ENCODE data around the gene VAV2. TPM values are rescaled to one million over a fixed set of nuclear protein-coding genes. Genes with fewer than 3 reads are reported as not detected.

VAV2 gene
- total RNA-seq, 1 donor from 2014 or later = 33.7 TPM

DNA sequence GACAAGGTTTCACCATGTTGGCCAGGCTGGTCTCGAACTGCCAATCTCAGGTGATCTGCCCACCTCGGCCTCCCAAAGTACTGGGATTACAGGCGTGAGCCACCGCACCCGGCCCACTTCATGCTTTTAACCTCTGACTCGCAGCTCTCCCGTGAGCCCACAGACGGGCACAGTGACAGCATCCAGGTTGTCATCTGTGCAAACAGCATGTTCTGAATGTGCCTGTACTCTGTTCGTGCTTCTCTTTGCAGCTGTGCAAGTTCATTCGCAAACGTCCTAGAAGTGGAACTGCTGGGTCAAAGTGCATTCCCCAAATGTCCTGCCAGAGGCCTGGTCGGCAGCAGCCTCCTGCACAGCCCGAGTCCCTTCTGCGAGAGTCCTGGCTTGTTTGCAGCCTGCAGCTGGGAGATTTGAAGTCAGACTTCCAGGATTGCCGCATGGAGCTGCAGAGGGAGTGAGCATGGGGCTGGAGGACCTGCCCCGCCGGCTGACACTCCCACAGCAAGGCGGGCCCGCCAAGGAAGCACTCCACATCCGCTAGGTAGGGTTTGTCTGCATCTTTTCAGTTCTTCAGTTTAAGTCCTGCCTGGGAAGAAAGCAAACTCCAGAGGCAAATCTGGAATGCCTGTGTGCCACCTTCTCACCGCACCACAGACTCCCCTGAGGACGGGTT lies 36.6 kb upstream of the VAV2 start:
- no peak for DNase-seq (ENCODE audit: extremely low read depth, low read depth, low spot score)

DNA sequence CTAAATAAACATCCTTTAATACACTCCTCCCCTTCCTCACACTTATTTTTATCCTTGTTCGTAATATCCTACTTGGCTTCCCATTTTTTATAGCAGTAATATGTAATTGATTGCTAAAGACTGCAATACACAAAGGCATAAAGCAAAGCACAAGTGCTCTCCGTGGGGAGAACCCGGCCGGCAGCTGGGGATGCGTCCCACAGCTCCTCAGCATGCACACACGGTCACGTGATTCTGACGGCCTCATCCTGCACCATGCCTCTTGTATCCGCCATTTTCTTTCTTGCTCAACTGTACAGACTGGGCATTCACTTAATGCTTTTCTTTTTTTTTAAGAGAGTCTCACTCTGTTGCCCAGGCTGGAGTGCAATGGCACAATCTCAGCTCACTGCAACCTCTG lies 36.0 kb upstream of the VAV2 start:
- DNase-seq (ENCODE audit: extremely low read depth, low read depth, low spot score) = no peak

DNA sequence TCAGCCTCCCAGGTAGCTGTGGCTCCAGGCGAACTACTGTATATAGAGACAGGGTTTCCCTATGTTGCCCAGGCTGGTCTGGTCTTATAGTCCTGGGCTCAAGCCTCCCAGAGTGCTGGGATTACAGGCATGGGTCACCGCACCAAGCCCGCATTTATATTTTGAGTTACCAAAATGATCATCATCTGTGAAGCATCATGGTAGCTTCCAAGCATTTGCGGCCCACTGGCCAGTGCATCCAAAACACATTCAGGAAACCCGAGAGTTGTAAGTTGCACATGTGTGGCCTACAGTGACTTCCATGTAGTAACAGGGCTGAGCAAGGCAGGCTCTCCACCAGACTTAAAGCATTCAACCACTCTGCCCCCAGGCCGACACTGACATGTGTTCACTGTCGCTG lies 35.4 kb upstream of the VAV2 start:
- no peak for DNase-seq (ENCODE audit: extremely low read depth, low read depth, low spot score)

DNA sequence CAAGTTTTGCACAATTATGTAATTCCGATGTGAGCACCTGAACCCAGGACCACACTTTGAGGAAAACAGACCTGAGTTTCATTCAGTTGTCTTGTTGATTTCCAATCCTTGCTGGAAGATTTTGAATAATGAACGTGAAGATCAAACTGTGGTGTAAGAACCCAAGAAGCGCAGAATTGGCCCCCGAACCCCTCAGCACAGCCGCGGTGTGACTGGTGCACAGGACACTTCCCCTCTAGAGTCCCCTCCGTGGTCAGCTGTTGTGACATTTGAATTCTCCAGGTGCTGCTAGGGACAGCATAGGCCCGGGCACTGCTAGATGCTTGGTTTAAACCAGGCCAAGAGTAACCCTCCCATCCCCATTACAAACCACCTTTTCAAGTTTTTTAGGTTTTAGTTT lies 34.9 kb upstream of the VAV2 start:
- DNase-seq (ENCODE audit: extremely low read depth, low read depth, low spot score) = no peak

DNA sequence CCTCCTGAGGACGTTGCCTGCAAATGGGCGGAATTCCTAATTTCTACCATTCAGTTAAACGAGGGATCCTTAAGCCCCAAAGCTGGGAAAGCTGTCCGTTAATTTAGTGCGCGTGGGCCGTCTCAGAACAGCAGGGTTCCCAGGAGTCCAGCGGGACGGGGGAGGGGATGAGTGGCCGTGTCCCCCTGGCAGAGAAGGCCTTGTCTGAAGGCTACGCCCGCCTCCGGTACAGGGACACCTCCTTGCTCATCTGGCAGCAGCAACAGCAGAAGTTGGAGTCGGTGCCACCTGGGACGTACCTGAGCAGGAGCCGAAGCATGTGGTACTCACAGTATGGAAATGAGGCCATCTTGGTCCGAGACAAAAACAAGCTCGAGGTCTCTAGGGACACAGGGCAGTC lies 34.5 kb upstream of the VAV2 start:
- no peak for DNase-seq (ENCODE audit: extremely low read depth, low read depth, low spot score)

DNA sequence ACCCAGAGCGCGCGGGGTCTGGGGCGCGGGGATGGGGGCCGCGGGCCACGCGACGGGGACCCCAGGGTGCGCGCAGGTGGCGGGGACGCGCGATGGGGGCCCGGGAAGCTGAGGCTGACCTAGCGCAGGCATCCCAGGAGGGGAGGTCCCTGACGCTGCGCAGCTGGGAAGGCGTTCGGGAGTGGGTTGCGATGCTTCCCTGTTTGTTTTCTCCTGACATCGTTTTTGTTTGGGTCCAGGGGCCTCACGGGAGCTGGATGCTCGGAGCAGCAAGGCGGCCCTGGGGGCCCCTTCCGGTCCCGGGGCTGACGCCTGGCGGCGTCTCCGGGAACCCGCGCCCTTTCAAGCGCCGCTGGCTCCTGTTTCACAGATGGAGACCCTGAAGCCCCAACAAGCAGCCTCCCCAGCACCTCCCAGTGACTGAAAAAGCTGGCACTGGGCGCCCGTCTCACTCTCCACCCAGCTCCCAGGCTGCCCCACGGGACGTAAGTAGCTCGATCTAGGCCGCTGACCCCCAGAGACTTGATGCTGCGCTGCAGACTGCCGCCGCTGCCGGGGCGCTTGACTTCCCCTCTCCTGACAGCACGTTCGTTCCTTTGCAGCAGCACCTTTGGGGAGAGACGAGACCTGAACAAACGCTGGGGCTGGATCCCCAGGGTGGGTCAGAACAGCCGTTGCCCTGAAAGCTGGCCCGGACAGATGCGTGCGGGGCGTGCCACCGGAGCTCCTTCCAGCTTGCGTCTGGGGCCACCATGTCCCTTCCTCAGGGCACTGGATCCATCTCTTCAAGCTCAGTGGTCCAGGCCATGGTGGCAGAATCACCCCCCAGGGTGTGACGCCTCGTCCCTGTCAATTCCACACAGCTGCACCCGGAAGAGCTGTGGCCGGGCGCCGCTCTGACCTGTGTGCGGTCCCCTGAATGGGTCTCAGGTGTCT lies 33.8 kb upstream of the VAV2 start:
- no peak for DNase-seq (ENCODE audit: extremely low read depth, low read depth, low spot score)

DNA sequence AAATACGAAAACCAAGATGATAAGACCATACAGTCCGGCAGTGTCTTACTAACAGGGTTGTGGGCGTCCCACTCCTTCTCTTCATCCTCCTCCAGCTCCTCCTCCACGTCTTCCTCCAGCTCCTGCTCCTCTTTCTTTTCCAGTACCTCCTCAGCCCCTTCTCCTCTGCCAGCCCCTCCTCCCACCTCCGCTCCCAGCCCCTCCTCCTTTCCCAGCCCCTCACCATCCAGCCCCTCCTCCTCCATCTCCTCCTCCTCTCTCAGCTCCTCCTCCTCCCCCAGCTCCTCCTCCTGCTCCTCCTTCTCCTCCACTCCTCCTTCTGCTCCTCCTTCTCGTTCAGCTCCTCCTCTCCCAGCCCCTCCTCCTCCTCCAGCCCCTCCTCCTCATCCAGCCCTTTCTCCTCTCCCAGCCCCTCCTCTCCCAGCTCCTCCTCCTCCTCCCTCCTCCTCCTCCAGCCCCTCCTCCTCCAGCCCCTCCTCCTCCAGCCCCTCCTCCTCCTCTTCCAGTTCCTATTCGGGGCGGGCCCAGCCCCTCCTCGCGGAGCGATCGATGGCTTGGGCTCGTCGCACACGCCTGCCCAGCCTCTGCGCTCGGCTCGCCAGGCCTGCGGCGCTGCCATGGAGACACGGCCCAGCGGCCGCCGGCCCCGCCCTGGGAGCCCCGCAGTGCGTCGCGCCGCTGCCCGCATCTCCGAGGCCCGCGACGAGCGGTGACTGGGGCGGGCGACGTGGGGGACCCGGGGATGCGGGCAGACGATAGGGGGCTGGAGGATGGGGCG lies 32.9 kb upstream of the VAV2 start, which contains the start of gene BRD3OS:
Gene BRD3OS (plus strand): TSS at position 654 of the 778 bp plus-strand sequence. CDS start 1,267 bp downstream, outside the sequence.
- DNase-seq (ENCODE audit: extremely low read depth, low read depth, low spot score) = peak; percentile 98

DNA sequence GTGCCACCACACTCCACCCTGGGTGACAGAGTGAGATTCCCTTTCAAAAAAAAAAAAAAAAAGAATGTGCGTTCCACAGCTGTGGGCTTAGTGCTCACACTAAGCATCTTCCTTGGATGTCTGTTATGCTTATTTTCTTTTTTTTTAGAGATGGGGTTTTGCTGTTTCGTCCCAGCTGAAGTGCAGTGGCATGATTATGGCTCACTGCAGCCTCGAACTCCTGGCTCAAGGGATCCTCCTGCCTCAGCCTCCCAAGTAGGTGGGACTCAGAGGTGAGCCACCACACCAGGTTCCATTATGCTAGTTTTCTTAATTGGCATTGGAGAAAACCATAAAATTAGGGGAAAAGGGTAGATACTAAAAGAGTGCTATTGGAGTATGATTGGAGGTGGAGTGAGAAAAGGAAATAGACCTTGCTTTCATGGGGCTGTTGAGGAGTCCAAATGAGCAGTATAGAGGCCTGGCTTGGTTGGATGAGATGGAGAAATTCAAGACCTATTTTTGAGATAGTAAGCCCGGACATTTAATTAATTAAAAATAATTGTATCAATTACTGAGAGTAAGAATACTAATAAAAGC lies 32.2 kb upstream of the VAV2 start:
- no peak for DNase-seq (ENCODE audit: extremely low read depth, low read depth, low spot score)

DNA sequence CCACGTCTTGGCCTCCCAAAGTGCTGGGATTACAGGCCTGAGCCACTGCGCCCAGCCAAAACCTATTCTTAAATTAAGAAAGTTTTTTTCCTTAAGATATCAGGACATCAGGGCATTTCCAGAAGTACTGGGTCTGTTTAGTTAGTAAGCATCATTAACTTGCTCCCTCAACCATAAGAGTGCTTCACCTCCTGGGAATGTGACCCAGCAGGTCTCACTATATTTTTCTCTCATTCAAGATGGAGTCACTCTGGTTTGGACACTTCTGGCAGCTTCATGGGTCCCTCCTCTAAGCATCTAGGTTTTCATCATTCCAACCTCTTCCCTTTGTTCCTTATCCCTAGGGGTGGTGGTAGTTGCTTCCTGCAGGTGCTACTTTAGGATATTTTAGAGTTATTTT lies 22.8 kb upstream of the VAV2 start:
- no peak for DNase-seq (ENCODE audit: extremely low read depth, low read depth, low spot score)

DNA sequence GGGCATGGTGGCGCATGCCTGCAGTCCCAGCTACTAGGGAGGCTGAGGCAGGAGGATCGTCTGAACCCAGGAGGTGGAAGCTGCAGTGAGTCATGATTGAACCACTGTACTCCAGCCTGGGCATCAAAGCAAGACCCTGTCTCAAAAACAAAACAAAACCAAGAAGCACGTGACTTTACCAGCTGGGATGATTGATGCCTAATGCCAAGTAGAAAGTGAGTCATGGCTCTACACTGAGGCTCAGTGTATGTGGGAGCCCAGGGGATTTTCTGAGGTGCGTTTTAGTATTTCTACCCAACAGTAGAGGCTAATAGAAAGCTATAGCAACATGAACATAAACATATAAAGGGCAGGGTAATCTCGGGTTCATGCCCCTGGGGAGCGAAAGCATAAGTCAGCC lies 19.3 kb upstream of the VAV2 start:
- no peak for DNase-seq (ENCODE audit: extremely low read depth, low read depth, low spot score)

DNA sequence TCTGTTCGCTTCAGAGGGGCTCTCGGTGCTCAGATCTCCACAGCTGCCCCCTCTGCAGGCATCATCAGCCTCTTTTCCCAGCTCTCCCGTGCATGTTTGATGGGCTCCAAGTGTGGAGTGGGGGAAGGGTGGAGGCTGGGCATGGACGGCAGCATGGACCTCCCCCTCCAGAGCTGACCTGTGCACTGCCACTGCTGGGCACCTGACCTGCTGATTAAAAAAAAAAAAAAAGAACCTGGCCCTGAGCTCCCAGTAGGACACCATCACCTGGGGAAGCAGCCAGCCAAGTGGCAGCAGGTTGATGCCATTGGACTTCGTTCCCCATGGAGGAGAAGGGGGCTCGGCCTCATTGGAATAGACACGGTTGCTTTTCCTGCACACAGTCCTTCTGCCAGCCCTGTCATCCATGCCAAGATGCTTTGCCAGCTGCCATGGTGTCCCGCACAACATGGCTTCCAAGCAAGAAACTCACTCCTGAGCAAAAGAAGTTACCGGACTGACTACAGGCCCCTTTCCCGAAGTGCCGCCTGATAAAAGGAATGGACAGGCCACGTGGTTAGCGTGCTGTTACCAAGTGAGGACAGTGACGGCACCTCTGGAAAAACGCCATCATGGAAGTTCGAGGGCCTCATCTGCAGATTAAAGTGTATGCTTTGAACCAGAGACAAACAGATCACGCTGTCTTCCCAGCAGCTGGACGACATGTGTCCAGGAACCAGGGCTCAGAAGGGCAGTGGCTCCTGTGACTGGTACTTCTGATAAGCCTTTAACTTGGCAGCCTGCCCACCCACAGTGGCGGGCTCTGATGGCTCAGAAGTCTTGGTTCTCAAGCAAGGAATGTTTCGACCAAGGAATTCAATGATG lies 18.4 kb upstream of the VAV2 start:
- DNase-seq (ENCODE audit: extremely low read depth, low read depth, low spot score) = no peak

DNA sequence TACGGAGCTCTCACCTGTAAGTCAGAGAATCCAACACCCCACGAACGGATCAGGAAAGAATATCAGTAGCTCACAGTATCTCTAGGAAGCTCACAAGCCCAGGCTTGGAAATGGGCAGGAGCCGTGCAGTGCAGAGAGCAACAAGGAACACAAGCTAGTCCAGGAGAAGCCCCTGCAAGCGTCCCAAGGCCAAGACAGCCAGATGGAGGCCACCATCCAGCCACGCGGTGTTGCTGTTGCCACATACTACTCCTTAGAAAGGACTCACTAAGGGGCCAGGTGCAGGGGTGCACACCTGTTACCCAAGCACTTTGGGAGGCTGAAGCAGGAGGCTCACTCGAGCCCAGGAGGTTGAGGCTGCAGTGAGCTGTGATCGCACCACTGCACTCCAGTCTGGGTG lies 15.4 kb upstream of the VAV2 start:
- DNase-seq (ENCODE audit: extremely low read depth, low read depth, low spot score) = no peak

DNA sequence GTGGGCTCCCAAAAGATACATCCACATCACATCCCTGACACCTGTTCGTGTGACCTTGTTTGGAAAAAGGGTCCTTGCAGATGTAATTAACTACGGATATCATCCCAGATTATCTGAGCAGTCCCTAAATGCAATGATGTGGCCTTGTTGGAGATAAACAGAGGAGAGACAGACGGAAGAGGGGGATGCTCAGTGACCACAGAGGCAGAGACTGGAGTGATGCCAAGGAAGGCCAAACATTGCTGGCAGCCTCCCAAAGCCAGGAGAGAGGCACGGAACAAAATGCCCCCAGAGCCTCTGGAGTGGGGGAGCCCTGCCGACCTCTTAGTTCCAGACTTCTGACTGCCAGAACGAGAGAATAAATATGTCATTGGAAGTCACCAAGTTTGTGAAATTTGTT lies 15.0 kb upstream of the VAV2 start:
- DNase-seq (ENCODE audit: extremely low read depth, low read depth, low spot score) = no peak

DNA sequence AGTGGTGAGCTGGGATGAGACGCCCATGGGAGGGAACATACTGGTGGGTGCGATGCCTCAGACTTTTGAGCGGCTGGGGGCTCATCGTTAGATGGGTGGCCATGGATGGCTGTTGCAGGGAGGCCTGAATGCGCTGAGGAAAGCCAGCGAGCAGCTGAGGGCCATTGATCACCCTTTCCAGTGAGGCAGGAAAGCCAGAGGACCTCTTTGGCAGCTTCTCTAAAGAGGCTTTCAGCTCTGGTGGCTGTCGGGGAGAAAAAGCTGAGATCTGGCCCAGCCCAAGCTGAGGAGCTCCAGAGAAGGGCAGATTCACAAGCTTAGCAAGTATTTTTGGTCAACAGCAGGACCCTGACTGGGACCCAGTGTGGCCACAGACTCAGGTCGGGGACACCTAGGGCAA lies 13.3 kb upstream of the VAV2 start:
- DNase-seq (ENCODE audit: extremely low read depth, low read depth, low spot score) = no peak

DNA sequence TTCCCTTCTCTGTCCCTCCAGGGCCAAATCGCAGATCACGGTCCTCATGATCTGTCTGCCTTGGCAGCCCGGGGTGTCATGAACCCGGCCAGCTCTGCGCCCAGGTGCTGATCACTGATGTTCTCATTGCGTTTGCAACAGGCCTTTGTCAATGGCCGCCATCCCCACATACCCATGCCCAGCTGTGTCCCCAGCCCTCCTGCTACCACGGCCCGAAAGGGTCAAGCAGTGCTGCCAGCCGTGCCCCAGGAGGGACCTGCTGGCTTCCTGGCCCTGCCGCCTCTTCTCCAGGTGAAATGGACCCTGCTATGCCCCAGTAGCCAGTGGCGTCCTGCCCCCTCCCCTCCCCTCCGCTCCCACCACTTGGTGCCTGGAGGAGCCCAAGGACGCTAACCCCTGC lies 12.8 kb upstream of the VAV2 start:
- DNase-seq (ENCODE audit: extremely low read depth, low read depth, low spot score) = no peak

DNA sequence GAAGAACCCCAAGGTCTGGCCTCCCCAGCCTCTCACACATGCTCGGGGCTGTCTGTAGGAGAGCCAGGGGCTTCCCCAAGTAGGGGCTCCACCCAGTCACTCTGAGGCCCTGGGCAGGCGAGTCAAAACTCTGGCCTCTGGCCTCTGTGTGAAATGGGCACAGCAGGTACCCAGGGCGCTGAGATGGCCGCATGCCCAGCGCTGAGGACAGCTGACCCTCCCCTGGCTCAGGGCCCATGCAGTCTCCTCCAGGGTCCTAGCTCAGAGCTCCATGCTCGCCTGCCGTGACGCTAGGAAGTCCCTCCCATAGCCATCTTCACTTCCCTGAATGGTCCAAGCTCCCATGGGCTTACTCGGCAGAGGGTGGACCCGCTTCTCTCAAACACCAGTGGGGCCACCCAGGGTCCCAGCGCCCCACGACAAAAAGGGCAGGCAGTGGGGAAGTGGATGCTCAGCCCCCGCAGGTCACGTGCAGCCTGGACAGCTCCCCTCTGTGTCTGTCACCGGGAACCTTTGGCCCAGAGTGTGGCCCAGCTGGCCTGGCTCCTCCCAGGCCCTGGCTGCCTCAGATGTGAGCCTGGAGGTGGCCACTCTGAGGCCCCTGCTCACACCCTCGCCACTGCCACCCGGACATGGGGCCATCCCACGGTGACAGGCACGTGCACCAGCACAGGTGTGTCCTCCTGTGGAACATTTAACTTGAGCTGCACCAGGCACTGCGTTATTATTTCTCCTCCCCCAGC lies 12.2 kb upstream of the VAV2 start:
- DNase-seq (ENCODE audit: extremely low read depth, low read depth, low spot score) = no peak

DNA sequence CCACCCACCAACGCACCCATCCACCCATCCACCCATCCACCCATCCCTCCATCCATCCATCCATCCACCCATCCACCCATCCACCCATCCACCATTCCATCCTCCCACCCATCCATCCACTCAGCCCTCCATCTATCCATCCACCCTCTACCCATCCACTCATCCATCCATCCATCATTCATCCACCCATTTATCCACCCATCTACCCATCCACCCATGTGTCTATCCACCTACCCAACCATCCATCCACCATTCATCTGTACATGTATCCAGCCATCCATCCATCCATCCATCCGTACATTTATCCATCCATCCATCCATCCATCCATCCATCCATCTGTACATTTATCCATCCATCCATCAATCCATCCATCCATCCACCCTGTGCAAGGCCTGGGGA lies 11.1 kb upstream of the VAV2 start:
- DNase-seq (ENCODE audit: extremely low read depth, low read depth, low spot score) = no peak

DNA sequence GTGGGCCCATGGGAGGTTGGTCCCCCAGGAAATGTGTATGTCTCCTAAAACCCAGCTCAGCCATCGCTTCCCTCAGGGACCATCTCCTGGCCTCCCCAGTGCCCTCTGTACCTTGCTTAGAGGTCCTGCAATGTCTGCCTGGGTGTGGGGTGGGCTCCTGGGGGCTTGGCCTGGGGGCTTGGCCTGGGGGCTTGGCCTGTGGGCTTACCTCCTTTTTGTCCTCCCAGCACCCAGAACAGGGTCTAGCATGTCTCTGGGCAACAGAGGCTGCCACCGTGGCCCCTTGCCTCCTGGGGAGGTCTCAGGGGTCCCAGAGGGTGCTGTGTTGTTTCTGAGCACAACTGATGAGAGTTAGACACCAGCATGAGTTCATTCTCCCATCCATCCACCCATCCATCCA lies 10.7 kb upstream of the VAV2 start:
- DNase-seq (ENCODE audit: extremely low read depth, low read depth, low spot score) = no peak

DNA sequence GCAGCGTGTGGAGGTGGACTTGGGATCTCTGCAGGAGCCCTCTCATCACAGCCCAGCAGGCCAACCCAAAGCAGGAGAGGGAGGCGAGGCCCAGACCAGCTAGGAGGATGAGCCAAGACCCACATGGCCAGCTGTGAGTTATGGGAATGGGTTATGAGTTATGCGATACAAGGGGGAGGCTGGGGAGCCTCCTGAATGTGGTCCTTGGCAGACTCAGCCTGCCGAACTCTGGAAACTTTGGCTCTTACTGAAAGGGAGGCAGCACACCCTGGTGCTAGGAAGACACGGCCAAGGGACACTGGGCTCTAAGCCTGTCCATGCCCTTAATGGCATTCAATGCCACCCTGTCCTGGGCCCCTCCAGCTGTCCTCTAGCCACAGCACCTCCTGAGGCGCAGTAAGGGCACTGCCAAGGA lies 7.7 kb upstream of the VAV2 start:
- DNase-seq (ENCODE audit: extremely low read depth, low read depth, low spot score) = no peak
